ENCODE data around the gene SPDEF. TPM values are rescaled to one million over a fixed set of nuclear protein-coding genes. Genes with fewer than 3 reads are reported as not detected.

SPDEF gene
- polyA plus RNA-seq, 1 donor (not counting 4 experiments of a cell fraction or from before 2014, with no cell fraction given), result 0.03 TPM

DNA sequence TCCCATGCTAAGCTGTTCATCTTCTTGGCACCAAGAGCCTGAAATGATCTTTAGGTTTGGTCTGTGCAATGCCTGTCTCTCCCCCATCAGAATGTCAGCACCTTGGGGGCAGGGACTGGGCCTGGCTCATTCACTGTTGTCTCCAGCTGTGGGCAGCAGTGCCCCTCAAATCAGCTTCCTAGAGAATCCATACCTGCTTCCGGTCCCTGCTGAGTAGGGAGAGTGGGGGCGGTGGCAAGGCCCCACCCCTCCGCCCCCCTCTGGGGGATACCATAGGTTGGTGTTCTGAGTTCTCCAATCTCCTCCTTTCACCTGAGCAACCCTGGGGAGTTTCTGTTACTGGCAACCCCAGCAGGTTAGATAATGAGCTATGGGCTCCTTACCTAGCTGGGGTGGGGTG is 19.2 kb upstream of the SPDEF start:
- Histone ChIP-seq H3K79me2 (ENCODE audit: control insufficient read depth, insufficient read depth, low read length) (no peaks in the 10 kb centered on the region), H3K9me3 (ENCODE audit: control insufficient read depth, low read depth, low read length) (no peaks in the 10 kb centered on the region), H3K4me2 (ENCODE audit: control insufficient read depth, extremely low read depth, insufficient read depth, low read depth, low read length) (no peak overlapping the region), H4K20me1 (ENCODE audit: control insufficient read depth, extremely low read depth, insufficient read depth, low read length) (no peaks in the 10 kb centered on the region), H3K27ac (ENCODE audit: control insufficient read depth, insufficient read depth, low read length) (no peak overlapping the region), H3K4me3 (ENCODE audit: control insufficient read depth in 2 of 3, extremely low read depth in 1 of 3, insufficient read depth in 2 of 3, low read depth in 1 of 3, low read length in 3 of 3) (no peak overlapping the region), H3K9me1 (ENCODE audit: control insufficient read depth, extremely low read depth, insufficient read depth, low read length) (no peaks in the 10 kb centered on the region), H2AFZ (ENCODE audit: control insufficient read depth, low read length) (no peak overlapping the region), H3K9ac (ENCODE audit: control insufficient read depth, extremely low read depth, insufficient read depth, low read length) (no peak overlapping the region), H3K27me3 (ENCODE audit: control insufficient read depth, extremely low read depth, insufficient read depth, low read length) (no peaks in the 10 kb centered on the region), H3K36me3 (ENCODE audit: control insufficient read depth in 2 of 2, extremely low read depth in 1 of 2, insufficient read depth in 2 of 2, low read length in 2 of 2) (peaks cover 0 to 1% of the 10 kb centered on the region in 2 experiments), H3K4me1 (ENCODE audit: control insufficient read depth, extremely low read depth, insufficient read depth, low read length) (no peaks in the 10 kb centered on the region)
- dilution Hi-C loops (cut with MboI; ENCODE audit: extremely low pct_ligation_motif_present, low sequenced_read_pairs), result no loop called here
- DNase-seq (ENCODE audit: low read depth, low spot score), result no peak
- no peak for FAIRE-seq
- TF ChIP-seq EZH2 (IDR thresholded peaks at IDR 0.05; ENCODE audit: low read length), result no peak
- TF ChIP-seq, protein P1, sequence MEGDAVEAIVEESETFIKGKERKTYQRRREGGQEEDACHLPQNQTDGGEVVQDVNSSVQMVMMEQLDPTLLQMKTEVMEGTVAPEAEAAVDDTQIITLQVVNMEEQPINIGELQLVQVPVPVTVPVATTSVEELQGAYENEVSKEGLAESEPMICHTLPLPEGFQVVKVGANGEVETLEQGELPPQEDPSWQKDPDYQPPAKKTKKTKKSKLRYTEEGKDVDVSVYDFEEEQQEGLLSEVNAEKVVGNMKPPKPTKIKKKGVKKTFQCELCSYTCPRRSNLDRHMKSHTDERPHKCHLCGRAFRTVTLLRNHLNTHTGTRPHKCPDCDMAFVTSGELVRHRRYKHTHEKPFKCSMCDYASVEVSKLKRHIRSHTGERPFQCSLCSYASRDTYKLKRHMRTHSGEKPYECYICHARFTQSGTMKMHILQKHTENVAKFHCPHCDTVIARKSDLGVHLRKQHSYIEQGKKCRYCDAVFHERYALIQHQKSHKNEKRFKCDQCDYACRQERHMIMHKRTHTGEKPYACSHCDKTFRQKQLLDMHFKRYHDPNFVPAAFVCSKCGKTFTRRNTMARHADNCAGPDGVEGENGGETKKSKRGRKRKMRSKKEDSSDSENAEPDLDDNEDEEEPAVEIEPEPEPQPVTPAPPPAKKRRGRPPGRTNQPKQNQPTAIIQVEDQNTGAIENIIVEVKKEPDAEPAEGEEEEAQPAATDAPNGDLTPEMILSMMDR (optimal IDR thresholded peaks at IDR 0.05 in 1 of 3, IDR thresholded peaks at IDR 0.05 in 1 of 3, conservative IDR thresholded peaks at IDR 0.05 in 1 of 3; ENCODE audit: extremely low read depth in 1 of 3, insufficient read depth in 2 of 3, low read length in 3 of 3), result no peak

GRCh38 chr6:34574647-34575293 is 18.6 kb upstream of the SPDEF start:
- TF ChIP-seq, protein P1 (optimal IDR thresholded peaks at IDR 0.05 in 1 of 3, IDR thresholded peaks at IDR 0.05 in 1 of 3, conservative IDR thresholded peaks at IDR 0.05 in 1 of 3; ENCODE audit: extremely low read depth in 1 of 3, insufficient read depth in 2 of 3, low read length in 3 of 3), result no peak
- no peak for TF ChIP-seq EZH2 (IDR thresholded peaks at IDR 0.05; ENCODE audit: low read length)
- Histone ChIP-seq H3K9me3 (ENCODE audit: control insufficient read depth, low read depth, low read length) (no peaks in the 10 kb centered on the region), H3K27me3 (ENCODE audit: control insufficient read depth, extremely low read depth, insufficient read depth, low read length) (peaks cover 3% of the 10 kb centered on the region), H3K9ac (ENCODE audit: control insufficient read depth, extremely low read depth, insufficient read depth, low read length) (no peak overlapping the region), H3K27ac (ENCODE audit: control insufficient read depth, insufficient read depth, low read length) (no peak overlapping the region), H3K36me3 (ENCODE audit: control insufficient read depth in 2 of 2, extremely low read depth in 1 of 2, insufficient read depth in 2 of 2, low read length in 2 of 2) (no peaks in the 10 kb centered on the region), H3K9me1 (ENCODE audit: control insufficient read depth, extremely low read depth, insufficient read depth, low read length) (no peaks in the 10 kb centered on the region), H3K4me1 (ENCODE audit: control insufficient read depth, extremely low read depth, insufficient read depth, low read length) (no peaks in the 10 kb centered on the region), H3K4me3 (ENCODE audit: control insufficient read depth in 2 of 3, extremely low read depth in 1 of 3, insufficient read depth in 2 of 3, low read depth in 1 of 3, low read length in 3 of 3) (no peak overlapping the region), H3K79me2 (ENCODE audit: control insufficient read depth, insufficient read depth, low read length) (no peaks in the 10 kb centered on the region), H4K20me1 (ENCODE audit: control insufficient read depth, extremely low read depth, insufficient read depth, low read length) (no peaks in the 10 kb centered on the region), H2AFZ (ENCODE audit: control insufficient read depth, low read length) (no peak overlapping the region), H3K4me2 (ENCODE audit: control insufficient read depth, extremely low read depth, insufficient read depth, low read depth, low read length) (no peak overlapping the region)
- dilution Hi-C loops (cut with MboI; ENCODE audit: extremely low pct_ligation_motif_present, low sequenced_read_pairs), result no loop called here
- DNase-seq (ENCODE audit: low read depth, low spot score) (no peak), FAIRE-seq (no peak)
